Ovary (tissue), 9 donors: ENCODE results near the gene CTNNA3. TPM values are rescaled to one million over a fixed set of nuclear protein-coding genes. Genes with fewer than 3 reads are reported as not detected.

Experiments used
- DNase-seq, 5 donors: peaks; one replicate each; pipeline ENCODE4 v3.0.0-alpha.2; 2019 to 2020
- H3K27ac ChIP-seq, 2 donors: fragments of 200-600 bp; one replicate each; pipeline versions ENCODE4 v1.5.1 to v1.8.0; 2019 to 2022
- H3K27me3 ChIP-seq: fragments of 200-600 bp; one replicate; pipeline ENCODE4 v1.8.0; 2022
- H3K36me3 ChIP-seq: fragments of 200-600 bp; sonication (generic); one replicate; pipeline ENCODE4 v1.5.1; 2019
- H3K4me1 ChIP-seq: one replicate; pipeline ENCODE4 v1.8.1; 2013; ENCODE audit warnings: mild to moderate bottlenecking, moderate library complexity; ENCODE audit not compliant: insufficient read depth
- H3K4me3 ChIP-seq: fragments of 200-600 bp; sonication (generic); one replicate; pipeline ENCODE4 v1.5.1; 2017
- H3K9me3 ChIP-seq, 2 donors: fragments of 200-600 bp in 1 of 2; sonication (generic) in 1 of 2; one replicate each; pipeline versions ENCODE4 v1.5.1 to v1.8.1; 2013 to 2019; ENCODE audit warnings: mild to moderate bottlenecking in 1 of 2, moderate library complexity in 1 of 2
- EP300 ChIP-seq: sonication (generic); formaldehyde crosslinking; IDR thresholded peaks from one replicate; pipeline ENCODE4 v1.6.1; 2017; ENCODE audit warnings: antibody characterized with exemption
- POLR2A ChIP-seq: fragments of 450-650 bp; IDR thresholded peaks from one replicate; pipeline ENCODE4 v1.6.1; 2017; ENCODE audit warnings: antibody characterized with exemption, mild to moderate bottlenecking, moderate library complexity
- WGBS, 3 donors: extraction: QIAGEN DNeasy Blood & Tissue Kit in 1 of 3; methylation state at CpG; one replicate each; pipeline versions ENCODE4 v1.1.5 to v1.1.7; 2013 to 2017; 5-methylcytosine and 5-hydroxymethylcytosine counted together
- intact Hi-C, 4 donors: fragments of 100-400 bp; cut with DNase I; formaldehyde crosslinking; loops; one replicate each; pipeline versions ENCODE4 v1.11.0 to v1.15.1; 2022 to 2023
- polyA plus RNA-seq, 2 donors: library from polyadenylated mRNA; stranded (reverse); fragments of 200-250 nt in 1 of 2; fragments of 350-450 nt in 1 of 2; fragmentation: Illumina TruSeq in 1 of 2; extraction: RNeasy Lipid Tissue Mini Kit (QIAGEN cat#74804) in 1 of 2; gene quantifications; one replicate each; pipeline ENCODE4 v1.2.3, GENCODE V29; 2013 to 2014
- total RNA-seq, 7 donors: library from RNA; depleted of rRNA in 2 of 7; stranded (reverse); fragments of >200 nt in 2 of 7; fragmentation: NEBNext Ultra II Directional in 3 of 7; extraction: Animal tissue kit (Norgen Biotek cat#: 25700) in 3 of 7; gene quantifications; one replicate each; pipeline versions ENCODE4 v1.1.0 to v1.2.4, GENCODE V29; 2016 to 2023
- TF ChIP-seq, protein P1 (sequence below), 3 donors: fragments of 450-650 bp in 2 of 3; fragments of 200-600 bp in 1 of 3; IDR thresholded peaks; one replicate each; pipeline versions ENCODE4 v1.5.1 to v1.8.0; 2016 to 2022; ENCODE audit warnings: antibody characterized with exemption in 3 of 3, mild to moderate bottlenecking in 1 of 3
- donor health status: DM: no; HTN: no; CAD: no; lungs with moderate emphysema.
- donor health status: DM: no; HTN: no; CAD: no.
- donor health status: Bipolar disorder and iron deficiency.
- donor health status: DM: yes; HTN: yes; CAD: no.
- donor health status: DM: no; HTN: no; CAD: no.
- donor health status: DM: yes; HTN: yes; CAD: no.

Gene CTNNA3
- total and polyA plus RNA-seq, 9 donors = 1.9 to 9.7 (median 4.0) TPM

DNA sequence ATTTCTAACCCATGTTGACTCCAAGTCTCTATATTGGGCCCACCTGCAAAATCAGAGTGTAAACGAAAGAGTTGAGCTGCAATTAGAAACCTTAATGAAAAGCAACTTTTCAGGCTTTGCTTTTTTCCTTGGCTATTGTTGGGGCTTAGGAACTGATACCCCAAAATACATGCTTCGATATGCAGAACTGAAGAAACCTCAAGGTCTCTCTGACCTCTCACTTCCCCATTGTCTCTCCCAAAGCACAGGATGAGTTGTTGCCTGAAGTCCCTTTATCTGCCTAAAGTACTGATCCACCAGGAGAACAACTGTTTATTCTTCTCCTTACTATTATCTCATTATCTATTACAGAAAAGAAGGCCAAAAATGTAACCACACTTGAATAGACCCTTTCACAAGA, 1436.2 kb downstream of the CTNNA3 start:
- TF ChIP-seq, protein P1, sequence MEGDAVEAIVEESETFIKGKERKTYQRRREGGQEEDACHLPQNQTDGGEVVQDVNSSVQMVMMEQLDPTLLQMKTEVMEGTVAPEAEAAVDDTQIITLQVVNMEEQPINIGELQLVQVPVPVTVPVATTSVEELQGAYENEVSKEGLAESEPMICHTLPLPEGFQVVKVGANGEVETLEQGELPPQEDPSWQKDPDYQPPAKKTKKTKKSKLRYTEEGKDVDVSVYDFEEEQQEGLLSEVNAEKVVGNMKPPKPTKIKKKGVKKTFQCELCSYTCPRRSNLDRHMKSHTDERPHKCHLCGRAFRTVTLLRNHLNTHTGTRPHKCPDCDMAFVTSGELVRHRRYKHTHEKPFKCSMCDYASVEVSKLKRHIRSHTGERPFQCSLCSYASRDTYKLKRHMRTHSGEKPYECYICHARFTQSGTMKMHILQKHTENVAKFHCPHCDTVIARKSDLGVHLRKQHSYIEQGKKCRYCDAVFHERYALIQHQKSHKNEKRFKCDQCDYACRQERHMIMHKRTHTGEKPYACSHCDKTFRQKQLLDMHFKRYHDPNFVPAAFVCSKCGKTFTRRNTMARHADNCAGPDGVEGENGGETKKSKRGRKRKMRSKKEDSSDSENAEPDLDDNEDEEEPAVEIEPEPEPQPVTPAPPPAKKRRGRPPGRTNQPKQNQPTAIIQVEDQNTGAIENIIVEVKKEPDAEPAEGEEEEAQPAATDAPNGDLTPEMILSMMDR (IDR thresholded peaks at IDR 0.05) = no peak
- TF ChIP-seq EP300 (no peak), POLR2A (no peak)
- H3K36me3 ChIP-seq = no peaks in the 10 kb centered on the region
- WGBS, 3 donors = 84 to 87% (median 84%) methylated on average over 2 of the region's 2 CpGs
- H3K4me3 ChIP-seq = no peak overlapping the region
- H3K27ac ChIP-seq = no peak overlapping the region
- H3K4me1 ChIP-seq = no peaks in the 10 kb centered on the region
- intact Hi-C loops = no loop called here
- no peaks in the 10 kb centered on the region for H3K27me3 ChIP-seq
- no peaks in the 10 kb centered on the region for H3K9me3 ChIP-seq
- no peak for DNase-seq

DNA sequence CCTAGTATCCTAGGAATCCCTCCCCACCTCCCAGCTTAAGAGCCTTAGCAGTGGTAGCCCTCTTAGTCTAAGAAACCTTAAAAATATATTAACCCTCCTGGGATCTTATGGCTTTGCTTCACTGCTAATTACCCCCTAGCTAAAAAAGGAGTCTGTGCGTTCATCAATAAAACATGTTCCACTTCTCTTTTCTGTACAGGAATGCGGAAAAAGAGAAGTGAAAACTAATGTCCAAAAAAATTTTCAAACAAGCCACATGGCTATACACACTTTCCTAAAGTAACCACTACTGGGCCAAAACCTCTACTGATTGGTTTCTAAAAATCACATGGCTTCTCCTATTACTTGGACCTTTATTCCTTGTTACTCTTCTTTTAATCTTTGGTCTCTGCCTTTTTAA, 1437.3 kb downstream of the CTNNA3 start:
- no peak overlapping the region for H3K4me3 ChIP-seq
- TF ChIP-seq, protein P1 (IDR thresholded peaks at IDR 0.05) = no peak
- TF ChIP-seq POLR2A (no peak), EP300 (no peak)
- intact Hi-C loops = no loop called here
- H3K9me3 ChIP-seq = no peaks in the 10 kb centered on the region
- H3K36me3 ChIP-seq = no peaks in the 10 kb centered on the region
- no peak overlapping the region for H3K27ac ChIP-seq
- H3K27me3 ChIP-seq = no peaks in the 10 kb centered on the region
- no peak for DNase-seq
- 91 to 97% (median 93%) methylated on average over 2 of the region's 2 CpGs for WGBS, 3 donors
- no peaks in the 10 kb centered on the region for H3K4me1 ChIP-seq

DNA sequence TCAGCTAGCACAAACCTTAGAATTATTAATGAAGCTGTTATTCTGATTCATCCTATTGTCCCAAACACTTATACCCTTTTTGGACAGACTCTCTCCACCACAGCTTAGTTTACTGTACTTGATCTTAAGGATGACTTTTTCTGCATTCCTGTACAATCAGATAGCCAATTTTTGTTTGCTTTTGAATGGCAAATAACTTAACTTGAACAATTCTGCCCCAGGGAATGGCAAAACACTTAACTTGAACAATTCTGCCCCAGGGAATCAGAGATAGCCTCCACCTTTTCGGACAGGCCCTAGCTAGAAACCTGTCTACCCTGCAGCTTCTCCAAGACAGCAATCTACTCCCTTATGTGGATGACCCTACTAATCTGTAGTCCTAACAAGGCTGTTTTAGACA, 1438.2 kb downstream of the CTNNA3 start:
- H3K27me3 ChIP-seq = no peaks in the 10 kb centered on the region
- no peaks in the 10 kb centered on the region for H3K36me3 ChIP-seq
- no peak for DNase-seq
- H3K9me3 ChIP-seq = no peaks in the 10 kb centered on the region
- no peak overlapping the region for H3K4me3 ChIP-seq
- 85 to 96% (median 91%) methylated on average over 1 of the region's 1 CpG for WGBS, 3 donors
- no peak overlapping the region for H3K27ac ChIP-seq
- TF ChIP-seq, protein P1 (IDR thresholded peaks at IDR 0.05) = no peak
- TF ChIP-seq EP300 (no peak), POLR2A (no peak)
- H3K4me1 ChIP-seq = no peaks in the 10 kb centered on the region
- intact Hi-C loops = no loop called here

DNA sequence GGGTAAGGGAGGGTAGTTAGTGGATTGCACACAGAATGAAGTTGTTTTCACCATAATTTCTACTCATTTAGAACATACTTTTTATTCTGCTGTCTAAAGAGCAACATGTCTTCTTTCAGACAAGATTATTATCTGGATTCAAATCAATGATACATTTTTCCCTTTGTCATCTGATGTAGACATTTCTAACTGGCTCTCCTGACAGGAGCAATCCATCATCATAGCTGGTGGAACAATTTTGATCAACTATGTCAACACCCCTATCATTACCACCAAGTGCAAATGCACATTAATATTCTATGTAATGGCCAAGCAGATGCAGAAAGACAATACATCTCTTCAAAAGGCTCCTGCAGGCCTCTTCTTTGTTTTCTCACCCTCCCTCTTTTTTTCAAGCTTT, 1443.0 kb downstream of the CTNNA3 start:
- H3K27me3 ChIP-seq = no peaks in the 10 kb centered on the region
- DNase-seq = no peak
- TF ChIP-seq POLR2A (no peak), EP300 (no peak)
- TF ChIP-seq, protein P1 (IDR thresholded peaks at IDR 0.05) = no peak
- no peaks in the 10 kb centered on the region for H3K9me3 ChIP-seq
- H3K4me3 ChIP-seq = no peak overlapping the region
- no peaks in the 10 kb centered on the region for H3K4me1 ChIP-seq
- no peaks in the 10 kb centered on the region for H3K36me3 ChIP-seq
- H3K27ac ChIP-seq = no peak overlapping the region
- intact Hi-C loops = no loop called here

DNA sequence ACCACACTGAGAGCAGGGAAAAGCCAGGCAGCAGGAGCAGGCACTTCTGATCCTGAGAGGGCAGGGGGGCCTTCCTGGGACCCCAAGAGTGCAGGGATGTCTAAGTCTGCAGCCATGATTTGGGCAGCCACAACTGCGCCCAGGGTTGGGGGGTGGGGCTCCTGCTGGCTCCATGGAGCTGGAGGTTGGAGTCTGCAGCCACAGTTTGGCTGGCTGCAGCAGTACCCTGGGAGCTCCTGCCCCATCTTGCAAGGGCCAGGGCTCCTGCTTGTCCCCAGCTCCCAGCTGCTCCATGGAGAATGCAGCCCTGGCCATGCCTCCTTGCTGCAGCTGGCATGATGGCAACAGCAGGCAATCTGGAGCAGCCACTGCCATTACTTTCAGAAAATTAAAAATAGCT, 1449.8 kb downstream of the CTNNA3 start:
- no peak overlapping the region for H3K27ac ChIP-seq
- no peak for DNase-seq
- 97 to 100% (median 100%) methylated on average over 1 of the region's 1 CpG for WGBS, 3 donors

More for the DNA sequence above, 1449.8 kb downstream of the CTNNA3 start:
- no peaks in the 10 kb centered on the region for H3K27me3 ChIP-seq
- H3K9me3 ChIP-seq = no peaks in the 10 kb centered on the region
- TF ChIP-seq EP300 (no peak), POLR2A (no peak)
- TF ChIP-seq, protein P1 (IDR thresholded peaks at IDR 0.05) = no peak
- no peaks in the 10 kb centered on the region for H3K4me1 ChIP-seq
- H3K4me3 ChIP-seq = no peak overlapping the region
- intact Hi-C loops = no loop called here
- H3K36me3 ChIP-seq = no peaks in the 10 kb centered on the region
